K562 (cell line): ENCODE results near the gene NMT1. TPM values are rescaled to one million over a fixed set of nuclear protein-coding genes. Genes with fewer than 3 reads are reported as not detected.

Experiments used
- ETS1 ChIP-seq: conservative IDR thresholded peaks from 2 replicates; pipeline ENCODE4 v1.6.1; 2011; ENCODE audit warnings: low read depth, mild to moderate bottlenecking, low read length; ENCODE audit not compliant: control insufficient read depth
- FOXK2 ChIP-seq, 2 experiments: fragments of 450-650 bp; IDR thresholded peaks in 1 of 2; conservative IDR thresholded peaks in 1 of 2; 2 replicates each; pipeline ENCODE4 v1.6.1; 2016; ENCODE audit warnings: low read depth in 2 of 2, mild to moderate bottlenecking in 1 of 2
- HNRNPH1 ChIP-seq: fragments of 200-400 bp; formaldehyde crosslinking; optimal IDR thresholded peaks from 2 replicates; pipeline ENCODE3; 2017; ENCODE audit warnings: low read depth, mild to moderate bottlenecking, low read length, moderate library complexity
- JUN ChIP-seq, 2 experiments: sonication (generic) in 1 of 2; formaldehyde crosslinking in 1 of 2; IDR thresholded peaks; 2 replicates each; pipeline versions ENCODE4 v1.6.1 to v1.8.0; 2012 to 2022; ENCODE audit warnings: borderline replicate concordance in 2 of 2, mild to moderate bottlenecking in 2 of 2, improper control_type of control experiment in 1 of 2, low read depth in 1 of 2, low read length in 1 of 2, missing genetic modification reagents in 1 of 2
- MAZ ChIP-seq, 2 experiments: fragments of 450-650 bp in 1 of 2; sonication (generic) in 1 of 2; formaldehyde crosslinking; IDR thresholded peaks in 1 of 2; conservative IDR thresholded peaks in 1 of 2; 2 replicates each; pipeline versions ENCODE4 v1.4.0 to v1.5.0; 2020; ENCODE audit warnings: mild to moderate bottlenecking in 1 of 2, missing genetic modification reagents in 1 of 2
- MEF2D ChIP-seq: conservative IDR thresholded peaks from 2 replicates; pipeline ENCODE4 v1.6.1; 2016; ENCODE audit warnings: low read depth, missing genetic modification characterization, missing compliant biosample characterization
- MTA2 ChIP-seq: fragments of 450-650 bp; IDR thresholded peaks from 2 replicates; pipeline ENCODE4 v1.6.1; 2016; ENCODE audit warnings: low read depth
- NFIC ChIP-seq: fragments of 450-650 bp; IDR thresholded peaks from 2 replicates; pipeline ENCODE4 v1.6.1; 2017; ENCODE audit warnings: mild to moderate bottlenecking, inconsistent platforms
- NRF1 ChIP-seq, 2 experiments: fragments of 450-650 bp; IDR thresholded peaks in 1 of 2; conservative IDR thresholded peaks in 1 of 2; 2 replicates each; pipeline ENCODE4 v1.6.1; 2014; ENCODE audit warnings: mild to moderate bottlenecking in 2 of 2
- POLR2B ChIP-seq: fragments of 450-650 bp; IDR thresholded peaks from 2 replicates; pipeline ENCODE4 v1.6.1; 2018; ENCODE audit warnings: low read depth; ENCODE audit not compliant: partially characterized antibody
- TOE1 ChIP-seq, 2 experiments: fragments of 450-650 bp in 1 of 2; sonication (generic) in 1 of 2; formaldehyde crosslinking in 1 of 2; IDR thresholded peaks; 2 replicates each; pipeline versions ENCODE4 v1.7.1 to v1.8.0; 2016 to 2022; ENCODE audit warnings: borderline replicate concordance in 2 of 2, mild to moderate bottlenecking in 2 of 2, antibody characterized with exemption in 1 of 2, inconsistent platforms in 1 of 2, low read depth in 1 of 2, missing genetic modification reagents in 1 of 2, moderate library complexity in 1 of 2
- ZNF3 ChIP-seq: fragments of 250-450 bp; sonication (Bioruptor Pico); IDR thresholded peaks from 2 replicates; pipeline ENCODE4 v1.5.0; 2021; ENCODE audit warnings: mild to moderate bottlenecking, moderate library complexity
- ZNF639 ChIP-seq, 2 experiments: fragments of 200-800 bp in 1 of 2; sonication (Bioruptor generic) in 1 of 2; sonication (generic) in 1 of 2; formaldehyde crosslinking in 1 of 2; IDR thresholded peaks in 1 of 2; conservative IDR thresholded peaks in 1 of 2; 2 replicates each; pipeline versions ENCODE4 v1.5.0 to v1.6.1; 2016 to 2020; ENCODE audit warnings: missing compliant biosample characterization in 1 of 2, missing genetic modification characterization in 1 of 2, missing genetic modification reagents in 1 of 2
- polyA plus RNA-seq, 8 experiments: library from polyadenylated mRNA; depleted of rRNA in 4 of 8; stranded (reverse) in 5 of 8; unstranded in 3 of 8; fragments of >200 nt; fragmentation: Nextera tagmentation in 2 of 8; fragmentation: Illumina TruSeq in 1 of 8; extraction: Ambion mirVana in 2 of 8; extraction: Trizol in 1 of 8; gene quantifications; 2 replicates each; pipeline versions ENCODE4 v1.2.1 to v1.2.3, GENCODE V29; 2011 to 2014; ENCODE audit warnings: inconsistent platforms in 1 of 8, missing spikeins in 1 of 8
- total RNA-seq, 7 experiments: library from RNA; depleted of rRNA in 6 of 7; stranded (reverse); fragments of >200 nt in 6 of 7; fragmentation: Illumina TruSeq in 2 of 7; extraction: Trizol in 2 of 7; gene quantifications; 2 replicates each; pipeline versions ENCODE4 v1.2.1 to v1.2.3, GENCODE V29; 2011 to 2021; ENCODE audit warnings: low replicate concordance in 1 of 7
- TF ChIP-seq, protein P1 (sequence below): fragments of 250-450 bp; sonication (Bioruptor Pico); IDR thresholded peaks from 2 replicates; pipeline ENCODE4 v1.5.0; 2021; ENCODE audit warnings: mild to moderate bottlenecking, moderate library complexity
- TF ChIP-seq, protein P2 (sequence below): fragments of 200-800 bp; sonication (Bioruptor generic); IDR thresholded peaks from 2 replicates; pipeline ENCODE4 v1.6.1; 2017; ENCODE audit warnings: missing genetic modification characterization, missing compliant biosample characterization

The NMT1 gene
- total and polyA plus RNA-seq, 9 of the 15 experiments (the other 6 are each of a cell fraction or from before 2014, with no cell fraction given): 86.7 to 569 (median 213) TPM

DNA sequence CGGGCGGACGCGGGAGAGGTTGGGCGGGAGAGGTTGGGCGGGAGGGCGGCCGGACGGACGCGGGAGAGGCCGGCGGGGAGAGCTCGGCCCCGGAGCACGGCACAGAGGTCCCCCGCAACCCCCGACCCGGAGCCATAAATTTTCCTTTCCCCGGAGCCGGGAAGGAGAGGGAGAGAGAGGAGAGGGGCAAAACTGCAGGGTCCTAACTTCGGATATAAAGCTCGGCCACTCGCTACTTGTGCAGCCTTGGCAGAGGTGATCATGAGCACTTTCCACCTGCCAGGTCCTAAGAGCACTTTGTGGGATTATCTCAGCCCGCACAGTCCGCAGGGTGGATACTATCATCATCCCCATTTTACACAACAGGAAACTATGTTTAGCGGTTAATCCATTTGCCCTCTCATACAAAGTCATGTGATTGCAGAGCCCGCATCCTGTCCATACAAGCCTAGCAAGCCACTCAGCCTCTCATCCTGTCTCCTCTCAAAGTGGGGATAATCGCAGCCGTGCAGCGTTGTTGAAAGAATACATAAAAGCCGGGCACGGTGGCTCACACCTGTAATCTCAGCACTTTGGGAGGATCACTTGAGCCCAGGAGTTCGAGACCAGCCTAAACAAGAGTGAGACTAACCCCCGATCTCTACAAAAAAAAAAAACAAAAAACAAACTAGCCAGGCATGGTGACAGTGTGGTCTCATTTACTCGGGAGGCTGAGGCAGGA lies 8.9 kb upstream of the NMT1 start (continued):
- TF ChIP-seq, protein P1, sequence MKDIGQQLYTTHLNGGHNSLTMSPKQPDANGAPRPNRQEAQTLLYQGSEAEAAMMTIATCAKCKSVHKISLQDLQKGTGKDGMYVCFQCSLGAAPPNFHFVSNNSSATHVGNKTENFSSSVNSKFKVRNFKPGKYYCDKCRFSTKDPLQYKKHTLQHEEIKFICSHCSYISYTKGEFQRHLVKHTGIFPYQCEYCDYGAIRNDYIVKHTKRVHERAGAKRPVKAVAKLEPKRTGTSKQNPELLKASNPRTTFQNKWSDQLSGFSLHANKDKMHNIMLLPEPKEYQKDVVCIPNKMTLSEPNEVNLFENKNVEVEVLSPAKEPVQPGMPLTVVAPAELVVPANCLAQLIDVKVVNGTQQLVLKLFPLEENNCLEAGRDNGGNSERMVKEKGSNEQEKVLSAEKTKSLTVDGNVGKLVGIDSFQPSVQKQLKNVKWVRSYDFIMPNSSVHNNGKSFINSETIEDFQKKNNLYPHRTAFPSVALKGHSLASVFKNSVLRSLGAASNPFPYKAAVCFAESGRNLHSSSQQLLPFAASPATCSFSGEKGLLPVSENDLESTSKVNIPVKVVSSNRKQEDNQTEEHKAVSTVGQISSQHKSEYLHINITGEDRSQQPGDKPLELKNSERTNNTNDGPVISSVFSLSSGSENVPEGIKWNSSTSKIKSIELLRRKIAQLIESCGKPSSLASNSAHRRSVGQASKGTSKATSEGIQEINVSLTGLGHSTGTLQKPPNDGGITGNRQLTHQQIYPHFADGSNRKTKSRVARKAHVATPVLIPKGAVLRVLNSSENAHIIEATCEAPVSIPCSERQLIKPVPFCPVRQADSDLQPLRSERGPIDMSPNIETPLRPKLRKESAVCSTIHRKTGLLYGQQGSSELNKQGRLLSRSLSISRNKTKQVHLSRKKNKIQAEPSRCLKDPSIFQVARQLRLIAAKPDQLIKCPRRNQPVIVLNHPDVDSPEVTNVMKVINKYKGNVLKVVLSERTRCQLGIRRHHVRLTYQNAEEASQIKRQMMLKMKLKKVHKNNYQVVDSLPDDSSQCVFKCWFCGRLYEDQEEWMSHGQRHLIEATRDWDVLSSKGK (CRISPR knock-in tag): no peak
- no peak for TF ChIP-seq FOXK2 (conservative IDR thresholded peaks at IDR 0.05 in 1 of 2, IDR thresholded peaks at IDR 0.05 in 1 of 2; ENCODE audit: low read depth in 2 of 2)
- TF ChIP-seq NRF1 (conservative IDR thresholded peaks at IDR 0.05 in 1 of 2, IDR thresholded peaks at IDR 0.05 in 1 of 2): no peak
- TF ChIP-seq, protein P2, sequence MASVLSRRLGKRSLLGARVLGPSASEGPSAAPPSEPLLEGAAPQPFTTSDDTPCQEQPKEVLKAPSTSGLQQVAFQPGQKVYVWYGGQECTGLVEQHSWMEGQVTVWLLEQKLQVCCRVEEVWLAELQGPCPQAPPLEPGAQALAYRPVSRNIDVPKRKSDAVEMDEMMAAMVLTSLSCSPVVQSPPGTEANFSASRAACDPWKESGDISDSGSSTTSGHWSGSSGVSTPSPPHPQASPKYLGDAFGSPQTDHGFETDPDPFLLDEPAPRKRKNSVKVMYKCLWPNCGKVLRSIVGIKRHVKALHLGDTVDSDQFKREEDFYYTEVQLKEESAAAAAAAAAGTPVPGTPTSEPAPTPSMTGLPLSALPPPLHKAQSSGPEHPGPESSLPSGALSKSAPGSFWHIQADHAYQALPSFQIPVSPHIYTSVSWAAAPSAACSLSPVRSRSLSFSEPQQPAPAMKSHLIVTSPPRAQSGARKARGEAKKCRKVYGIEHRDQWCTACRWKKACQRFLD: 0 out of 2 replicates have a peak, but pooled peaks have one; percentile 40
- TF ChIP-seq POLR2B: peak; percentile 8
- TF ChIP-seq NFIC: no peak
- no peak for TF ChIP-seq HNRNPH1
- TF ChIP-seq ETS1: peak; percentile 82; the same call in 1 of the 2 replicates
- TF ChIP-seq MEF2D: no peak
- TF ChIP-seq ZNF639 (CRISPR knock-in tag; conservative IDR thresholded peaks at IDR 0.05 in 1 of 2, IDR thresholded peaks at IDR 0.05 in 1 of 2): peak in 1 of 2 experiments; percentile 30; a peak in 2 of 4 replicates
- peak; percentile 69; the same call in 1 of the 2 replicates for TF ChIP-seq TOE1 (IDR thresholded peaks at IDR 0.05; ENCODE audit: borderline replicate concordance)
- TF ChIP-seq TOE1 (CRISPR knock-in tag; IDR thresholded peaks at IDR 0.05; ENCODE audit: borderline replicate concordance, low read depth): no peak
- TF ChIP-seq MAZ (CRISPR knock-in tag; conservative IDR thresholded peaks at IDR 0.05 in 1 of 2, IDR thresholded peaks at IDR 0.05 in 1 of 2): 0 out of 4 replicates have a peak, but pooled peaks of 1 of the 2 experiments have one; percentile 27
- TF ChIP-seq ZNF3: no peak
- no peak for TF ChIP-seq JUN (IDR thresholded peaks at IDR 0.05; ENCODE audit: borderline replicate concordance, low read depth, low read length)
- no peak for TF ChIP-seq JUN (CRISPR knock-in tag; IDR thresholded peaks at IDR 0.05; ENCODE audit: borderline replicate concordance)
- TF ChIP-seq MTA2: no peak
